ENCODE measurements around the gene USP35. TPM values are rescaled to one million over a fixed set of nuclear protein-coding genes. Genes with fewer than 3 reads are reported as not detected.
A peak's percentile ranks its signal among the peaks of the same experiment; 100 is the strongest.

USP35 gene
- total RNA-seq, 1 donor: 21.4 TPM

DNA sequence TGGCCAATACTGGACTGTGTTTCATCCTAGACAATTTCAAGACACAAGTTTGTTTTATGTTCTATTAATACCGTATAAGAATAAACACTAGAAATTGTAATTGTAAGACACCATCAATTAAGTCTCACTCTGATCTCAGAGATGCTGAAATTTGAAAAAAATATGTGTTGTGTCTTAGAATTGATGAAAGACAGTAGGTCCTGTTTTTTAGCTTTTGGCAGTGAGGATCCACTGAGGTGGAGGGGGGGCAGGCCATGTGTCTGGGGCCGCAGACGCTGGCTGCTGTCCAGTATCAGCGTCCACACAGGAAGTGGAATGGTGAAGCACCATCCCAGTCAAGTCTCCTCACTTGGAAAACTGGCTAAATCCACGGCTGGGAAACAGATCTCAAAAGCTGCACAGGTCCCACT lies 26.8 kb upstream of the USP35 start:
- no peaks in the 10 kb centered on the region for H3K9me3 ChIP-seq (ENCODE audit: low read depth, low read length)
- no peak overlapping the region for H3K4me2 ChIP-seq (ENCODE audit: insufficient read depth, low read length)
- peaks cover 11% of the 10 kb centered on the region for H3K4me1 ChIP-seq (ENCODE audit: insufficient read depth, low read length)
- no peak overlapping the region for H3K27ac ChIP-seq (ENCODE audit: low read depth, low read length)
- H3K4me3 ChIP-seq (ENCODE audit: insufficient read depth, low read length): no peak overlapping the region
- H4K20me1 ChIP-seq (ENCODE audit: insufficient read depth, low read length): no peaks in the 10 kb centered on the region
- H3K79me2 ChIP-seq (ENCODE audit: insufficient read depth, low read length): no peaks in the 10 kb centered on the region
- peak overlapping the region; percentile 60 for H2AFZ ChIP-seq (ENCODE audit: low read length)
- TF ChIP-seq, protein P1, sequence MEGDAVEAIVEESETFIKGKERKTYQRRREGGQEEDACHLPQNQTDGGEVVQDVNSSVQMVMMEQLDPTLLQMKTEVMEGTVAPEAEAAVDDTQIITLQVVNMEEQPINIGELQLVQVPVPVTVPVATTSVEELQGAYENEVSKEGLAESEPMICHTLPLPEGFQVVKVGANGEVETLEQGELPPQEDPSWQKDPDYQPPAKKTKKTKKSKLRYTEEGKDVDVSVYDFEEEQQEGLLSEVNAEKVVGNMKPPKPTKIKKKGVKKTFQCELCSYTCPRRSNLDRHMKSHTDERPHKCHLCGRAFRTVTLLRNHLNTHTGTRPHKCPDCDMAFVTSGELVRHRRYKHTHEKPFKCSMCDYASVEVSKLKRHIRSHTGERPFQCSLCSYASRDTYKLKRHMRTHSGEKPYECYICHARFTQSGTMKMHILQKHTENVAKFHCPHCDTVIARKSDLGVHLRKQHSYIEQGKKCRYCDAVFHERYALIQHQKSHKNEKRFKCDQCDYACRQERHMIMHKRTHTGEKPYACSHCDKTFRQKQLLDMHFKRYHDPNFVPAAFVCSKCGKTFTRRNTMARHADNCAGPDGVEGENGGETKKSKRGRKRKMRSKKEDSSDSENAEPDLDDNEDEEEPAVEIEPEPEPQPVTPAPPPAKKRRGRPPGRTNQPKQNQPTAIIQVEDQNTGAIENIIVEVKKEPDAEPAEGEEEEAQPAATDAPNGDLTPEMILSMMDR (IDR thresholded peaks at IDR 0.05; ENCODE audit: extremely low read depth, low read depth, low read length): no peak
- no peaks in the 10 kb centered on the region for H3K36me3 ChIP-seq (ENCODE audit: insufficient read depth, low read length)
- no peaks in the 10 kb centered on the region for H3K27me3 ChIP-seq (ENCODE audit: insufficient read depth, low read length)
- no peak for DNase-seq (ENCODE audit: insufficient read length, low spot score, missing footprints)

DNA sequence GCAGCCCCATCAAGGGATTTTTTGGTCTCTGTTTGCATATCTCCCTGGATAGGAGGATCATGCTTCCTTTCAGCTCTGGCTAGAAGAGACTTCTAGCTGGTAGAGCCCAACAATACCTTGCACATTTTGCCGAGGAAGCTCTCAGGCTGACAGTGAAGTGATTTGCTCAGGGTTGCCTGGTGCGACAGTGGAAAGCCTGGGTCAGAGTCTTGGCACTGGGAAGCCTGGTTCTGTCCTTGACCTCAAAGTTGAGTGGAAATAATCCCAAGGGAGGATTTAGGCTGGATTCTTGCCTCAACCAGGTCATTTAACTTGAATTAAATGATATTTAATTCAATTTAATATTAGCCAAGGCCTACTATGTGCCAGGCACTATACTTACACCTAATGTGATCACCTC lies 24.9 kb upstream of the USP35 start:
- TF ChIP-seq, protein P1 (IDR thresholded peaks at IDR 0.05; ENCODE audit: extremely low read depth, low read depth, low read length): no peak
- H3K27me3 ChIP-seq (ENCODE audit: insufficient read depth, low read length): no peaks in the 10 kb centered on the region
- H3K4me3 ChIP-seq (ENCODE audit: insufficient read depth, low read length): no peak overlapping the region
- H3K27ac ChIP-seq (ENCODE audit: low read depth, low read length): no peak overlapping the region
- H3K79me2 ChIP-seq (ENCODE audit: insufficient read depth, low read length): no peaks in the 10 kb centered on the region
- no peaks in the 10 kb centered on the region for H3K9me3 ChIP-seq (ENCODE audit: low read depth, low read length)
- no peak for DNase-seq (ENCODE audit: insufficient read length, low spot score, missing footprints)
- peak overlapping the region; percentile 36 for H2AFZ ChIP-seq (ENCODE audit: low read length)
- H4K20me1 ChIP-seq (ENCODE audit: insufficient read depth, low read length): no peaks in the 10 kb centered on the region
- peaks cover 28% of the 10 kb centered on the region for H3K4me1 ChIP-seq (ENCODE audit: insufficient read depth, low read length)
- no peaks in the 10 kb centered on the region for H3K36me3 ChIP-seq (ENCODE audit: insufficient read depth, low read length)
- no peak overlapping the region for H3K4me2 ChIP-seq (ENCODE audit: insufficient read depth, low read length)

DNA sequence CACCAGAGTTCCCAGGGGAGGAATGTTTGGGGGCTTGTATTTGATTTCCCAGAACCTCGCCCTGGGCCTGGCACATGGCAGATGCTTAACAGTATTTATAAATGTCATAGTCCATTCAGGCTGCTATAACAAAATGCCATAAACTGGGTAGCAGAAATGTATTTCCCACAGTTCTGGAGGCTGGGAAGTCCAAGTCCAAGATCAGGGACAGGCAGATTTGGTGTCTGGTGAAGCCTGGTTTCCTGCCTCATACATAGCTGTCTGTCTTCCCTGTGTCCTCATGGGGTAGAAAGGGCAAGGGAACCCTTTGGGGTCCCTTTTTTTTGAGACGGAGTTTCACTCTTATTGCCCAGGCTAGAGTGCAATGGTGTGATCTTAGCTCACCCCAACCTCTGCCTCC lies 24.2 kb upstream of the USP35 start:
- H4K20me1 ChIP-seq (ENCODE audit: insufficient read depth, low read length): no peaks in the 10 kb centered on the region
- H3K27me3 ChIP-seq (ENCODE audit: insufficient read depth, low read length): no peaks in the 10 kb centered on the region
- no peaks in the 10 kb centered on the region for H3K36me3 ChIP-seq (ENCODE audit: insufficient read depth, low read length)
- H3K4me2 ChIP-seq (ENCODE audit: insufficient read depth, low read length): no peak overlapping the region
- H3K9me3 ChIP-seq (ENCODE audit: low read depth, low read length): no peaks in the 10 kb centered on the region
- H3K4me3 ChIP-seq (ENCODE audit: insufficient read depth, low read length): no peak overlapping the region
- H2AFZ ChIP-seq (ENCODE audit: low read length): no peak overlapping the region
- TF ChIP-seq, protein P1 (IDR thresholded peaks at IDR 0.05; ENCODE audit: extremely low read depth, low read depth, low read length): no peak
- H3K27ac ChIP-seq (ENCODE audit: low read depth, low read length): no peak overlapping the region
- DNase-seq (ENCODE audit: insufficient read length, low spot score, missing footprints): no peak
- no peaks in the 10 kb centered on the region for H3K79me2 ChIP-seq (ENCODE audit: insufficient read depth, low read length)
- H3K4me1 ChIP-seq (ENCODE audit: insufficient read depth, low read length): peaks cover 32% of the 10 kb centered on the region

DNA sequence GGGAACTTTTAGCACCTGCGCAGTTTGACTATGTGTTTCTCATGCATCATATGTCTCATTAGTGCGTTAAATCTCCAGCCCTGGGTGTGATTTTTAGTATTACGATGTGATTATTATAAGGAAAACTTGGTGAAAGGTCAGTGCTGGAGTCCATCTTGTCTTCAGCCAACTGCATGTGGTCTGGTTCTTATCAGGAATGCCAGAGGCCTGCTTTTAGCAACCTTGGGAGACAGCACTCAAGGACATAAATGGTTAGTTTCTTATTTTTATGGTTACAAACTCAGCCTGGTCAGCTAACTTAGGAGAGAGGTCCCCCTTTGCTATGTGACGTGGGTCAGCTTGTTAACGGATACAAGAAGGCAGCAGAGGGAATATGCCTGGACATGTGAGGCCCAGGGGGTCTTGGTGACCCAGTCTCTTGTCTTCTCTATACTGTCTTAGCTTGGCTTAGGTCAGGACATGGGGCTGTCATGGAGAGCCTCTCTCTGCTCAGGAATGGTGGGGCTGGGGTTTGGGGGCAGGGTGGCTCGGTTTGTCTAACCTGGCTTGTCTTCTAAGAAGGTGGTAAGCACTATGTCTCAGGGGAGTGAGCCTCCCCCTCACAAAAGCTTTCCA lies 21.8 kb upstream of the USP35 start:
- no peak for DNase-seq (ENCODE audit: insufficient read length, low spot score, missing footprints)

More for the DNA sequence above, 21.8 kb upstream of the USP35 start:
- no peaks in the 10 kb centered on the region for H4K20me1 ChIP-seq (ENCODE audit: insufficient read depth, low read length)
- no peaks in the 10 kb centered on the region for H3K36me3 ChIP-seq (ENCODE audit: insufficient read depth, low read length)
- no peaks in the 10 kb centered on the region for H3K79me2 ChIP-seq (ENCODE audit: insufficient read depth, low read length)
- no peaks in the 10 kb centered on the region for H3K9me3 ChIP-seq (ENCODE audit: low read depth, low read length)
- H3K27ac ChIP-seq (ENCODE audit: low read depth, low read length): peak overlapping the region; percentile 59
- H3K4me1 ChIP-seq (ENCODE audit: insufficient read depth, low read length): peaks cover 56% of the 10 kb centered on the region
- H3K4me3 ChIP-seq (ENCODE audit: insufficient read depth, low read length): no peak overlapping the region
- H2AFZ ChIP-seq (ENCODE audit: low read length): no peak overlapping the region
- no peak overlapping the region for H3K4me2 ChIP-seq (ENCODE audit: insufficient read depth, low read length)
- TF ChIP-seq, protein P1 (IDR thresholded peaks at IDR 0.05; ENCODE audit: extremely low read depth, low read depth, low read length): no peak
- no peaks in the 10 kb centered on the region for H3K27me3 ChIP-seq (ENCODE audit: insufficient read depth, low read length)
